HG03103 (cell line): ENCODE measurements around the gene DNAH2.

Source experiments
- ATAC-seq: cut with Tn5 transposase; IDR thresholded peaks from one replicate; pipeline ENCODE4 v1.9.1; 2021; ENCODE audit warnings: low read depth; ENCODE audit not compliant: unreplicated experiment

The DNAH2 gene

DNA sequence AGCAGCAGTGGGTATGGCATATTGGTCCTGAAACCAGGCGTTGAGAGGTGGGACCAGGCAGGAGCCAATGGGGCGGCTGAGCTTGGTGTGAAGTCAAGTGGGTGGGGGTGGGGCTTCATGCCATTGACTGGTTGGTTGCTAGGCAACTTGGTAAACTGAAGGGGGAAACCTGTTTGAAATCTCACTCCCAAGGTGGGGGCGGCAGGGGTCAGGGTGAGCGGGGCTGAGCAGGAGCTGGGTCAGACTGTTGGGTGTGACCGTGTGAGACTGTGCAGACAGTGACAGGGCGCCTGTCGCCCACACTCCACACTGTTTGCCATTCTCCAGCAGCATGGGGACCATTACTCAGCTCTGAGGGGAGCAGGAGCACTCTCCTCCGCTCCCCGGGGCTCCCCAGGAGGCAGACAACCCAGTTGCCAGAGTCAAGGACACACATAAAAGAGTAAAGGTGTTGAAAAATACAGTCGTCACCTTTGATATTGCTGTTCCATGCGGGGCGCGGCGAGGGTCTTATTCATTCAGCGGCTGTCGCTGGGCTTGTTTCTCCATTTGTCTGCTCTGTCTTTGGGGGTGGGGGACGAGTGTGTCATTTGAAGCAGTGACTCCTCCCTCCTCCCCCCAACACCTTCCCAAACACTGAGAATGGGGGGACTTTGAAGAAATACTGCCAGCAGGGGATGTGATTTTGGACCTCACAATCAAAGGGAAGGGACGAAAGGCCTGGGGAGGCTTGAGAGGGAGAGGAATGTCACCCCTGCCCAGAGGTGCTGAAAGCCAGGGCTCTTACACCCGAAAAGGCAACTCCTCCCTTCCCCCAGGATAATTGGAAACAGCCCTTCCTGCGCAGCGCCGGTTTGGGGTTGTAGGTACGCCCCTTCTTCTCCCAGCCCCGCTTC lies 13.7 kb upstream of the DNAH2 start:
- no peak for ATAC-seq

GRCh38 chr17:7704601-7705268 lies 12.8 kb upstream of the DNAH2 start, which contains the start of gene EFNB3:
TSS of gene EFNB3 (plus strand) at chr17:7705202. CDS start at chr17:7705599, 397 bp downstream.
- no peak for ATAC-seq

DNA sequence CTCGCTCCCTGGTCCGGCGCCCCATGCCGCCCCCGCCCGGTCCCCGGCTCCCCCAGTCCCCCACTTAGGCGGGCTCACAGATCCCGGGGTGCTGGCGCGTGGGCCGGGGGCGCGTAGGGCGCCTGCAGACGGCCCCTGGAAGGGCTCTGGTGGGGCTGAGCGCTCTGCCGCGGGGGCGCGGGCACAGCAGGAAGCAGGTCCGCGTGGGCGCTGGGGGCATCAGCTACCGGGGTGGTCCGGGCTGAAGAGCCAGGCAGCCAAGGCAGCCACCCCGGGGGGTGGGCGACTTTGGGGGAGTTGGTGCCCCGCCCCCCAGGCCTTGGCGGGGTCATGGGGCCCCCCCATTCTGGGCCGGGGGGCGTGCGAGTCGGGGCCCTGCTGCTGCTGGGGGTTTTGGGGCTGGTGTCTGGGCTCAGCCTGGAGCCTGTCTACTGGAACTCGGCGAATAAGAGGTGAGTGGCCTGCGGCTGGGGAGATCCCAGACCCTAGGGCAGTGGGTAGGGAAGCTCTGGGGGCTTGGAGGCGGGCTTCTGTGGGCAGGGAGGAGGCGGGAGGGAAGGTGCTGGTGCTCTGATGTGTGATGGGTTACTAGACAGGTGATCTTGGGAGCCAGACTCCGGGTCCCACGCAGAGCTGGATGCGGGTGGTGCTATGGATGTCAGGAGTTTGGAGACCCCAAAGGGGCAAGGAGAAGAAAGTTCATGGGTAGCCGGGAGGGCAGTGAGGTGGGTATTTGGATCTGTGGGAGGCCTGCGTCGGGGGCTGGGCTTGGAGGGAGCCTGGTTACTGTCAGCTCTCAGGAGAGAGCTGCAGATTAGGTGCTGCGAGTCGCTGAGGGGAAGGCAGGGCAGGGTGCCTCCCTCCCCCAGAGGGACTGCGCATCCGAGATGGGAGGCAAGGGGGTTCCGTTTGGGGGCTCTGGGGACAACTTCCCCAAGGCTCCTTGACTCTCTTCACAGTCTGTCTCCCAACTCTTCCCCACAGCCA lies 12.0 kb upstream of the DNAH2 start:
- no peak for ATAC-seq

- no peak for ATAC-seq
These were observed 10.8 kb upstream of the DNAH2 start for GRCh38 chr17:7706631-7707354.

- ATAC-seq: no peak
These were observed 10.1 kb upstream of the DNAH2 start for GRCh38 chr17:7707446-7707845.

DNA sequence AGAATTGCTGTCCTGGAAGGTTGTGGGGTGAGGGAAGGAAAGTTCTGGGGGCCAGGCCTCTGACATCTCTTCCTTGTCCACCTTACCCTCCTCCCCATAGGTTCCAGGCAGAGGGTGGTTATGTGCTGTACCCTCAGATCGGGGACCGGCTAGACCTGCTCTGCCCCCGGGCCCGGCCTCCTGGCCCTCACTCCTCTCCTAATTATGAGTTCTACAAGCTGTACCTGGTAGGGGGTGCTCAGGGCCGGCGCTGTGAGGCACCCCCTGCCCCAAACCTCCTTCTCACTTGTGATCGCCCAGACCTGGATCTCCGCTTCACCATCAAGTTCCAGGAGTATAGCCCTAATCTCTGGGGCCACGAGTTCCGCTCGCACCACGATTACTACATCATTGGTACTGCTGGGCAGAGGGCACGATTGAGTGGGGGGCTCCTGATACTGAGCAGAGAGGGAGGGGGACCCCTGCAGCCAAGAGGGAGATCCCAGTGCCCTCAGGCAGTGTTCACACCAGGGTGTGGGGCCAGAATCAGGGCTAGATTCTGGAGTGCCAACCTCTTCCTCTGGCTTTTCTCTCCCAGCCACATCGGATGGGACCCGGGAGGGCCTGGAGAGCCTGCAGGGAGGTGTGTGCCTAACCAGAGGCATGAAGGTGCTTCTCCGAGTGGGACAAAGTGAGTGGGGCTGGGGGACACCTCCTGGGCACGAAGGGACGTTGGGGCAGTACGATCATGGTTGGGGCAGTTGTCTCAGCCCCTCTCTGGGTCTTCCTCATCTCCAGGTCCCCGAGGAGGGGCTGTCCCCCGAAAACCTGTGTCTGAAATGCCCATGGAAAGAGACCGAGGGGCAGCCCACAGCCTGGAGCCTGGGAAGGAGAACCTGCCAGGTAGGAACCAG lies 9.4 kb upstream of the DNAH2 start:
- ATAC-seq: no peak

DNA sequence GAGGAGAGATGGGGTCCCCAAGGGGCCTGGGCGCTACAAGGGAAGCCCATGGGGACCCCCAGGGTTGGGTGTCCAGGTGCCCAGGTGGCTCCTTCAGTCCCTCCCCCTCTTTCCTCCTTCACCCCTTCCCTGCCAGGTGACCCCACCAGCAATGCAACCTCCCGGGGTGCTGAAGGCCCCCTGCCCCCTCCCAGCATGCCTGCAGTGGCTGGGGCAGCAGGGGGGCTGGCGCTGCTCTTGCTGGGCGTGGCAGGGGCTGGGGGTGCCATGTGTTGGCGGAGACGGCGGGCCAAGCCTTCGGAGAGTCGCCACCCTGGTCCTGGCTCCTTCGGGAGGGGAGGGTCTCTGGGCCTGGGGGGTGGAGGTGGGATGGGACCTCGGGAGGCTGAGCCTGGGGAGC lies 8.5 kb upstream of the DNAH2 start:
- ATAC-seq: no peak

GRCh38 chr17:7710301-7710700 lies 7.2 kb upstream of the DNAH2 start:
- ATAC-seq: no peak

DNA sequence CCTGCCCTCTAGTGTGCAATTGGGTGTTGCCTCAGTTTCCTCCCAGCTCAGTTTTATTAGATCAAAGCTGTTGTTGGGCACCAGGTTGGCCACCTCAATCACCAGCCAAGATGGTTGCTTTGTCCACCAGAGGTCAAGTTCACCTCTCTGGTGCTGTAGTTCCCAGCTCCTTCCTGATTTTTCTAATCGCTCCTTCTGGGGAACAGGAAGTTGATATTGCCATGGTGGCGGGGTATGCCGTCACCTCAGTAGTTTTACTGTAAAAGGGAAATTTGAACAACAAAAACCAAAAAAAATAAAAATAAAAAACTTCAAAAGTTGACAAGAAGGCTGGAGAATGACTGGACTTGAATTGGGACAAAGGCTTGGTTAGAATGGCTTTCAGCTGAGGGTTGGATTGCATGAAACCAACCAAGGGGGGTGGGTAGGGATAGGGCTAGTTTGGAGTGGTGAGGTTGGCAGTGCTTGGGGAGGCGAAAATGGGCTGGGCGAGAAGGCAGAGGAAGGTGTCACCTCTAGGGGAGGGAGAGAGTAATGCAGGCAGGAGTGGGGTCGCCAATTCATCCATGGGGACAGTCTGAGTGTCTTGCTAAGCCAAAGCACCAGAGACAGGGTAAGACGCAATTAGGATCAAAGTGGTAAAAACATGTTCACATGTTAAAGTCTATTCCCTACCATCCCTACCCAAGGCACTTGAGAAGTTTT lies 6.3 kb upstream of the DNAH2 start:
- ATAC-seq: no peak

GRCh38 chr17:7712111-7712771 lies 5.3 kb upstream of the DNAH2 start:
- no peak for ATAC-seq

GRCh38 chr17:7713782-7714181 lies 3.8 kb upstream of the DNAH2 start:
- no peak for ATAC-seq

GRCh38 chr17:7714721-7715594 lies 2.6 kb upstream of the DNAH2 start:
- ATAC-seq: no peak

DNA sequence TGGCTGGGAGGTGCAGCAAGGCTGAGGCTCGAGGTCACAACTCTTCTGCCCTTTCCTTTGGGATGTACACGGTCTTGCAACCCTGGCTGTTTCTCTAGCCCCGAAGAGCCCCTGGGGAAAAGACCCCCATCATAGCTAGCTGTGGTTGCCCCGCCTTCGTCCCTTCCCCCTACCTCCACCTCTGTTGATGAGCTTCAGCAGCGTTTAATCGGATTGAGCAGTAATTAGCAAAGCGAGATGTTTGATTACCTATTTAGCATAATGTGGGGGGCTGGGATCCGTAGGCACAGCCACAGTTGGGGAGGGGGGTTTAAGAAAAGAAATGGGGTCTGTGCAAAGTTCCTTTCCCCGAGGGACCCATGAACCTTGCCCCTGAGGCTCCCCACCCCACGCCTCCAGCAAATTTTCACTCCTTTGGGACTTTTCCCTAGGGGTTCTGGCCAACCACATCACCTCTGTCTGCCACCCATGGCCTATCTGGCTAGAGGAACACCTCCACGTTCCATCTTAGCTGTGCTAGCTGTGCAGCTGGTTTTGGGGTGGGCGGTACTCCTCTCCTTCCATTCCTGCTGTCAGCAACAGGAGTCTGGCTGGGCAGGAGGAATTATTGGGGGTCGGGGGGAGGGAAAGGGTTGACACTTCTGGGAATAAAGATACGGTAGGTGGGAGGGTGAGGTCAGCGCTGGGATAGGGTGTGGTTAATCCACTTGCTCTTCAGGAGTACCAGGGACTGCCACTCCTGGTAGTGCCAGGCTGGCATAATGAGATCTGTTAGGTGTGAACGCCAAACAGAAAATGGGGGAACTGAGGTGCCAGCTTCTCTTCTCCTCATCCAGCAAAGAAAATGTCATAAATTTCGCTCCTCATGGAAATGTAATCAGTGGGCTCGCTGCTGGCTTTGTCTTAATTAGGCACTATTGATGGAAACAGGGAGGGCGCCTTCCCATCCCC lies 1.3 kb upstream of the DNAH2 start:
- no peak for ATAC-seq

DNA sequence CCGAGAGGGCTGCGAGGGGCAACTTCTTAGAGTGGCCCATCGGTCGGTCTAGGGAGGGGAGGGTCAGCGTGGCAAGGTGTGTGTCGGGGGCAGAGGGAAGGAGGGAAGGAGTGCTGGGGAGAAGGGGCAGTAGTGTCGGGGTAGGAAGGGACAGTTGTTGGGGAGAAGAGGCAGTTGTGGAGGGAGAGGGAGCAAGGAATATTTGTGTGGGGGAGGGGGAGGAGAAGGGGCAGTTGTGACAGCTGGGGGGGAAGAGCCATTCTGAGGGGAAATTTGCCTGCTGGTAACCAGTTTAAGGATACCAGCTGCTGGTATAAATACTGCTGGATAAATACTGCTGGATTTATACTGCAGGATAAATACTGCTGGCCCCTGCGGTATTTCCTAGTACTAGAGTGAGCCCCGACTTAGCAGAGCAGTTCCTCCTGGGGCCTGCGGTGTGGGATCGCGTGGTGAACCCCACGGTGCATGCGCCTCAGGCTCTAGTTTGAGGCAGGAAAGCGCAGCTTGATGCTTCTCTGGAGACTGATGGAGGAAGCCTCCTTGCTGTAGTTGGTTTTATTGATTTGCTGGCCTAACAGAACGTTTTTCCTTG lies 309 bp downstream of the DNAH2 start:
- ATAC-seq: no peak

- no peak for ATAC-seq
These were observed 2.1 kb downstream of the DNAH2 start for GRCh38 chr17:7719661-7720060.

GRCh38 chr17:7720125-7720524 lies 2.6 kb downstream of the DNAH2 start:
- no peak for ATAC-seq
